Stimulated activated naive CD8-positive, alpha-beta T cell treated with anti-CD3 and anti-CD28 coated beads, Interleukin-15, Interleukin-2, amounts not matched to agents 100 ng/mL and 50 ng/mL, for 24 hours (primary cell): ENCODE measurements around the gene NLRC5.
"Not testable (repeated sequence)": the region's sequence is repeated elsewhere in the genome, so short reads cannot be mapped to it uniquely, and the experiment has no call there.

Source experiments
- H3K27ac Mint-ChIP-seq: one replicate; pipeline ENCODE4 v1.8.0; 2021; ENCODE audit warnings: mild to moderate bottlenecking, mixed read lengths
- H3K27me3 Mint-ChIP-seq: one replicate; pipeline ENCODE4 v1.8.0; 2021; ENCODE audit warnings: mixed read lengths
- H3K36me3 Mint-ChIP-seq: one replicate; pipeline ENCODE4 v1.8.0; 2021; ENCODE audit warnings: low read depth, mixed read lengths
- H3K4me1 Mint-ChIP-seq: one replicate; pipeline ENCODE4 v1.8.0; 2021; ENCODE audit warnings: low read depth, mixed read lengths
- H3K4me3 Mint-ChIP-seq: one replicate; pipeline ENCODE4 v1.8.0; 2021; ENCODE audit warnings: mild to moderate bottlenecking, mixed read lengths
- H3K9me3 Mint-ChIP-seq: one replicate; pipeline ENCODE4 v1.8.0; 2021; ENCODE audit warnings: mixed read lengths

Gene NLRC5

GRCh38 chr16:56971768-56972043 lies 17.7 kb upstream of the NLRC5 start:
- H3K27me3 Mint-ChIP-seq, result no peaks in the 10 kb centered on the region
- H3K4me3 Mint-ChIP-seq, result no peak overlapping the region
- no peak overlapping the region for H3K27ac Mint-ChIP-seq
- no peaks in the 10 kb centered on the region for H3K9me3 Mint-ChIP-seq
- peaks cover 4% of the 10 kb centered on the region for H3K36me3 Mint-ChIP-seq
- H3K4me1 Mint-ChIP-seq, result peaks cover 42% of the 10 kb centered on the region

GRCh38 chr16:56972403-56973293 lies 16.7 kb upstream of the NLRC5 start:
- no peak overlapping the region for H3K4me3 Mint-ChIP-seq
- no peak overlapping the region for H3K27ac Mint-ChIP-seq
- H3K9me3 Mint-ChIP-seq, result no peaks in the 10 kb centered on the region
- H3K4me1 Mint-ChIP-seq, result peaks cover 45% of the 10 kb centered on the region
- H3K27me3 Mint-ChIP-seq, result no peaks in the 10 kb centered on the region
- peaks cover 4% of the 10 kb centered on the region for H3K36me3 Mint-ChIP-seq

- Mint-ChIP-seq H3K4me3 (no peak overlapping the region), H3K27me3 (no peaks in the 10 kb centered on the region), H3K27ac (peak overlapping the region; percentile 46), H3K36me3 (peaks cover 4% of the 10 kb centered on the region), H3K4me1 (peaks cover 45% of the 10 kb centered on the region), H3K9me3 (no peaks in the 10 kb centered on the region)
Observed at GRCh38 chr16:56973294-56973689, 16.1 kb upstream of the NLRC5 start.

DNA sequence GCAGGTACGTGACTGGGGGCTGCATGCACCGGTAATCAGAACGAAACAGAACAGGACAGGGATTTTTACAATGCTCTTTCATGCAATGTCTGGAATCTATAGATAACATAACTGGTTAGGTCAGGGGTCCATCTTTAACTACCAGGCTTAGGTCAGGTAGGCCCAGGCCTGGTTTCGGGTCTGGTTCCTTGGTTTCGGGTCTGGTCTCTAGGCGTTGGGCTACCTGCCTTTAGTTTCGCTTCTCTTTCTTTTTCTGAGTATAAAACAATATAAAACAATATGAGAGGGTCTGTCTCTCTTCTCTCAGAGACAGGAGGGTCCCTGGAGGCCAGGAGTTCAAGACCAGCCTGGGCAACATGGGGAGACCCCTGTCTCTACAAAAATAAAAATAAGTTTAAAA lies 15.5 kb upstream of the NLRC5 start:
- not testable (repeated sequence) for H3K27me3 Mint-ChIP-seq, H3K9me3 Mint-ChIP-seq, H3K36me3 Mint-ChIP-seq, H3K4me3 Mint-ChIP-seq
- H3K4me1 Mint-ChIP-seq, result peaks cover 45% of the 10 kb centered on the region
- peak overlapping the region; percentile 28 for H3K27ac Mint-ChIP-seq

GRCh38 chr16:56974549-56975300 lies 14.6 kb upstream of the NLRC5 start:
- Mint-ChIP-seq H3K27me3 (no peaks in the 10 kb centered on the region), H3K27ac (no peak overlapping the region), H3K36me3 (peaks cover 4% of the 10 kb centered on the region), H3K4me3 (no peak overlapping the region), H3K4me1 (peaks cover 49% of the 10 kb centered on the region), H3K9me3 (no peaks in the 10 kb centered on the region)

GRCh38 chr16:56975714-56976113 lies 13.6 kb upstream of the NLRC5 start:
- H3K27me3 Mint-ChIP-seq, result no peaks in the 10 kb centered on the region
- peaks cover 59% of the 10 kb centered on the region for H3K4me1 Mint-ChIP-seq
- H3K9me3 Mint-ChIP-seq, result no peaks in the 10 kb centered on the region
- H3K36me3 Mint-ChIP-seq, result peaks cover 7% of the 10 kb centered on the region
- H3K27ac Mint-ChIP-seq, result peak overlapping the region; percentile 42
- peak overlapping the region; percentile 2 for H3K4me3 Mint-ChIP-seq

DNA sequence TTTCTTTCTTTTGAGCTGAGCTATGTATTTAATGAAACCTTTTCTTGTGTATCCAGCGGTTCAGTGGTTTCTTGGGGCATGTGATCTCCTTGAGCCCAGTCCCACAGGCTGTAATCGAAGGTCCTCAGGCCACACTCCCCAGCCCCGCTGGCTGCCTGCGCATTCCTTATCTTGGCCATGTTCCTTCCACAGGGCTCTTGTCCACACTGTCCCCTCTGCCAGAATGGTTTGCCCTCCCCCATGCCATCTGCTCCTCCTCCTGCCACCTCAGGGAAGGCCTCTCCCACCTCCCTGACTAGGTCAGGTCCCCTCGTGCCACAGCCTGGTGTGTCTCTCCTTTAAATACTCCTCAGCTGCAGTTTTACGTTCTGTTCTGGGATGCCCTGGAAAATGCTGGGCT lies 12.1 kb upstream of the NLRC5 start:
- Mint-ChIP-seq H3K4me1 (peaks cover 66% of the 10 kb centered on the region), H3K27me3 (no peaks in the 10 kb centered on the region), H3K4me3 (no peak overlapping the region), H3K36me3 (peaks cover 19% of the 10 kb centered on the region), H3K9me3 (no peaks in the 10 kb centered on the region), H3K27ac (peak overlapping the region; percentile 7)

GRCh38 chr16:56977823-56978430 lies 11.4 kb upstream of the NLRC5 start:
- peak overlapping the region; percentile 7 for H3K27ac Mint-ChIP-seq
- no peaks in the 10 kb centered on the region for H3K27me3 Mint-ChIP-seq

GRCh38 chr16:56980201-56980535 lies 9.2 kb upstream of the NLRC5 start:
- H3K27ac Mint-ChIP-seq, result no peak overlapping the region
- no peak overlapping the region for H3K4me3 Mint-ChIP-seq
- no peaks in the 10 kb centered on the region for H3K9me3 Mint-ChIP-seq
- no peaks in the 10 kb centered on the region for H3K27me3 Mint-ChIP-seq
- H3K4me1 Mint-ChIP-seq, result peaks cover 76% of the 10 kb centered on the region
- H3K36me3 Mint-ChIP-seq, result peaks cover 35% of the 10 kb centered on the region

More at GRCh38 chr16:56977823-56978430, 11.4 kb upstream of the NLRC5 start:
- peaks cover 73% of the 10 kb centered on the region for H3K4me1 Mint-ChIP-seq
- H3K36me3 Mint-ChIP-seq, result peaks cover 26% of the 10 kb centered on the region
- H3K4me3 Mint-ChIP-seq, result no peak overlapping the region
- no peaks in the 10 kb centered on the region for H3K9me3 Mint-ChIP-seq

DNA sequence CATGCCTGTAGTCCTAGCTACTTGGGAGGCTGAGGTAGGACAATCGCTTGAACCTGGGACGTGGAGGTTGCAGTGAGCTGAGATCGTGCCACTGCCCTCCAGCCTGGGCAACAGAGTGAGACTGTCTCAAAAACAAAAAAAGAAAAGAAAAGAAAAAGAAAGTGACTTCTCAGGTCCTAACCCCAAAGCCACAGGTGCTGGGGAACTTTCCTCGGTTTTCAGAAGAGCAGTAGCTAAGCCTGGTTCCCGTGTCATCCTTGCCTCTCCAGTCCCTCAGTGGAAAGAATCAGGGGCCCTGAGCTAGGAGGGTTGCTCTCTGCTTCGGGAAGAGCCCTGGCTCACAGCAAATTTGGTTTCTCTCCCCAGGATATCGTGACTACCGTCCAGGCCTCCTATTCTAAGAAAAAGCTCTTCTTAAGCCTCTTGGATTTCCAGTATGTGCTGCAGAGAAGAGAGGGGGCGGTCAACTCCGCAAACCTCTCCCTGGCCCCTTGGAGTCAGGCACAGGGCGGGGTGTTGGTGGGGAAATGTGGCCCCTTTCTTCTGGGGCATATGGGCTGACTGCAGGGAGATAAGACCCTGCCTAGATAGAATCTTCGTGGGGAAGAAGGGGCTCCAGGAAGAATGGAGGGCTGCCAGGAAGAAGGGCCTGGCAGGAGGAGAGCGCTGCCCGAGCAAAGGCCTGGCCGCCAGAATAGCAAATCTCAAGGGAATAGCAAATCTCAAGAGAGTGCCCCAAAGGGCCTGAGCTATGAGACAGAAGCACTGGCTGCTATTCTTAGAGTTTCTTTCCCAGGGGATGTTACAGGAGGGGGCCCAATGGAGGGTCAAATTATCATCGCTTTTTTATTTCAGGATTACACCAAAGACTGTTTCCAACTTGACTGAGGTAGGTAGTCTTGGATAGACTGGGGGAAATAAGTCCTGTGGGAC lies 8.3 kb upstream of the NLRC5 start:
- Mint-ChIP-seq H3K4me1 (peaks cover 77% of the 10 kb centered on the region), H3K4me3 (no peak overlapping the region)

GRCh38 chr16:56981729-56982271 lies 7.6 kb upstream of the NLRC5 start:
- Mint-ChIP-seq H3K36me3 (peaks cover 40% of the 10 kb centered on the region), H3K4me1 (peaks cover 78% of the 10 kb centered on the region), H3K4me3 (no peak overlapping the region), H3K9me3 (no peaks in the 10 kb centered on the region), H3K27ac (peak overlapping the region; percentile 59), H3K27me3 (no peaks in the 10 kb centered on the region)

More for the DNA sequence above, 8.3 kb upstream of the NLRC5 start:
- Mint-ChIP-seq H3K27me3 (no peaks in the 10 kb centered on the region), H3K36me3 (peaks cover 41% of the 10 kb centered on the region), H3K27ac (peak overlapping the region; percentile 59), H3K9me3 (no peaks in the 10 kb centered on the region)

DNA sequence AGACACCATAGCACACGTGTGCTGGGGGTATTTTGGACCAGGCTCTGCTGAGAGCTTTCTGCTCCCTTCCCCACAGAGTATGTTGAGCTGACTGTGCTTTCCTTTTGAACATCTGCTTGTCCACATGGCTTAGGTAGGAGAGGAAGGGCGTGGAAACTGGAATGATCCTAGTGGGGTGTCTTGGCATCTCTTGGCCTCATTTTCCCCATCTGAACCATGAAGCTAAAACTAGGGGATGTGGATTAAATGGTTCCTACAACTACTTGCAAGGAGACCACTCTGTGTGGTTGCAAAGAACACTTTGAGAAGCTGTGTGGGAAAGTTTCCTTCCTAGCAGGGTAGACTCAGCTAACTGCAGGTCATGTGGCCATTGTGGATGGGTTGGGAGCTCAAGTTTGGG lies 6.7 kb upstream of the NLRC5 start:
- no peak overlapping the region for H3K4me3 Mint-ChIP-seq
- H3K36me3 Mint-ChIP-seq, result peaks cover 47% of the 10 kb centered on the region
- H3K27ac Mint-ChIP-seq, result peak overlapping the region; percentile 43
- H3K4me1 Mint-ChIP-seq, result peaks cover 82% of the 10 kb centered on the region
- no peaks in the 10 kb centered on the region for H3K9me3 Mint-ChIP-seq
- H3K27me3 Mint-ChIP-seq, result no peaks in the 10 kb centered on the region

DNA sequence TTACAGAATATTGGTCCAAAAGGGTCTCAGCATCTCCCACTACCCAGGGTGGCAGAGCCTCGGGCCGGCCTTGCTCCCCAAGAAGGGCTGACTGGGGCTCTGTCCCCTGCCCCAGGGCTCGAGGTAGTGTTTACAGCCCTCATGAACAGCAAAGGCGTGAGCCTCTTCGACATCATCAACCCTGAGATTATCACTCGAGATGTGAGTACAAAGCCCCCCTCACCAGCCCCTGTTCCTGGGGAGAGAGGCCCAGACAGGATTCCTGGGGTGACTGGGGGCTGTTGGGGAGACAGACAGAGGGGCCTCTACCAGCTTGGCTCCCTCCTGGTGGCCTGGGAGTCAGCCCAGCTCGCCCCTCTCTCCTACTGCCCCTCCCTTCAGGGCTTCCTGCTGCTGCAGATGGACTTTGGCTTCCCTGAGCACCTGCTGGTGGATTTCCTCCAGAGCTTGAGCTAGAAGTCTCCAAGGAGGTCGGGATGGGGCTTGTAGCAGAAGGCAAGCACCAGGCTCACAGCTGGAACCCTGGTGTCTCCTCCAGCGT lies 6.1 kb upstream of the NLRC5 start:
- no peaks in the 10 kb centered on the region for H3K9me3 Mint-ChIP-seq
- H3K4me3 Mint-ChIP-seq, result no peak overlapping the region
- no peak overlapping the region for H3K27ac Mint-ChIP-seq
- H3K4me1 Mint-ChIP-seq, result peaks cover 87% of the 10 kb centered on the region
- peaks cover 52% of the 10 kb centered on the region for H3K36me3 Mint-ChIP-seq
- no peaks in the 10 kb centered on the region for H3K27me3 Mint-ChIP-seq

DNA sequence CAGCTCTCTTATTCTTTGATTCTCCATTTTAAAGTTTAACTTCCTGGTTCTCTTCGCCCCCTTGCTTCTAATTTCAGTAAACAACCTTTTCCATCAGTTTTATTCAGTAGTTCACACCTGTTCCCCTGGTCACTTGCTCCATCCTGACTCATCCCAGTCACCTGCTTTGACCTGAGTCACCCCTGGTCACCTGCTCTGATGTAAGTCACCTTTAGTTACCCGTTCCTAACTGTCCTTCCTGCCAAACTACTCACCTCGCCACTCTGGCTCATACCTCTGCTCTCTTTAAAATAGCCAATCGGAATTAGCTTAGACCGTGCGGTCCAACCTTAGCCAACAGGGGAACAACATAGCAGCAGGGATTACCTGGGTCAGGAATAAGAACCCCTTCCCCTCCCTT lies 4.7 kb upstream of the NLRC5 start:
- Mint-ChIP-seq H3K36me3 (peaks cover 53% of the 10 kb centered on the region), H3K4me1 (peaks cover 86% of the 10 kb centered on the region), H3K27ac (peak overlapping the region; percentile 98), H3K4me3 (peak overlapping the region; percentile 38), H3K27me3 (no peaks in the 10 kb centered on the region), H3K9me3 (no peaks in the 10 kb centered on the region)
